GM23338 (cell line): ENCODE measurements around the gene MTHFD1L. TPM values are rescaled to one million over a fixed set of nuclear protein-coding genes. Genes with fewer than 3 reads are reported as not detected.

Experiments used
- ATAC-seq: fragments of 200-7000 bp; cut with Tn5 transposase; 3 replicates; pipeline ENCODE4 v1.9.1; 2020
- DNase-seq: peaks from one replicate; pipeline ENCODE4 v3.0.0-alpha.2; 2015; ENCODE audit warnings: low spot score
- H2AFZ ChIP-seq: fragments of 200-600 bp; sonication (generic); 2 replicates; pipeline ENCODE4 v1.8.0; 2016; ENCODE audit warnings: antibody characterized with exemption, mild to moderate bottlenecking, moderate library complexity
- H3F3A ChIP-seq: fragments of 200-600 bp; sonication (generic); replicated peaks from 2 replicates; pipeline ENCODE4 v1.8.0; 2017; ENCODE audit warnings: antibody characterized with exemption, mixed run types, low read depth
- H3K27ac ChIP-seq: fragments of 200-600 bp; sonication (generic); 2 replicates; pipeline ENCODE4 v1.6.1; 2016; ENCODE audit warnings: low read depth
- H3K27me3 ChIP-seq: fragments of 200-600 bp; sonication (generic); 2 replicates; pipeline ENCODE4 v1.8.0; 2016; ENCODE audit warnings: mild to moderate bottlenecking, mixed run types, moderate library complexity; ENCODE audit not compliant: insufficient read depth
- H3K36me3 ChIP-seq: fragments of 200-600 bp; sonication (generic); 2 replicates; pipeline ENCODE4 v1.8.0; 2016; ENCODE audit warnings: mild to moderate bottlenecking; ENCODE audit not compliant: insufficient read depth
- H3K4me1 ChIP-seq: fragments of 200-600 bp; sonication (generic); 2 replicates; pipeline ENCODE4 v1.8.0; 2016; ENCODE audit warnings: mild to moderate bottlenecking, moderate library complexity; ENCODE audit not compliant: insufficient read depth
- H3K4me2 ChIP-seq: fragments of 200-600 bp; sonication (generic); 2 replicates; pipeline ENCODE4 v1.7.1; 2017; ENCODE audit warnings: mixed run types
- H3K4me3 ChIP-seq: fragments of 200-600 bp; sonication (generic); 2 replicates; pipeline ENCODE4 v1.6.1; 2016; ENCODE audit warnings: mixed run types
- H3K79me2 ChIP-seq: fragments of 200-600 bp; sonication (generic); replicated peaks from 2 replicates; pipeline ENCODE4 v1.8.0; 2017; ENCODE audit warnings: mild to moderate bottlenecking; ENCODE audit not compliant: insufficient read depth
- H3K9me2 ChIP-seq: fragments of 200-600 bp; sonication (generic); 2 replicates; pipeline ENCODE4 v1.8.0; 2017; ENCODE audit not compliant: insufficient read depth
- H4K20me1 ChIP-seq: fragments of 200-600 bp; sonication (generic); replicated peaks from 2 replicates; pipeline ENCODE4 v1.8.0; 2017; ENCODE audit warnings: mild to moderate bottlenecking; ENCODE audit not compliant: insufficient read depth
- H3K27ac Mint-ChIP-seq: 2 replicates; pipeline ENCODE4 v1.8.0; 2020; ENCODE audit warnings: inconsistent platforms, mild to moderate bottlenecking, moderate library complexity, mixed read lengths
- H3K27me3 Mint-ChIP-seq: 3 replicates; pipeline ENCODE4 v1.8.0; 2022; ENCODE audit warnings: low read depth, mild to moderate bottlenecking, moderate library complexity, mixed read lengths, inconsistent platforms; ENCODE audit not compliant: insufficient read depth, poor library complexity
- H3K36me3 Mint-ChIP-seq: 3 replicates; pipeline ENCODE4 v1.8.0; 2021; ENCODE audit warnings: low read depth, mild to moderate bottlenecking, inconsistent platforms, moderate library complexity, mixed read lengths
- H3K4me1 Mint-ChIP-seq: 3 replicates; pipeline ENCODE4 v1.8.0; 2020; ENCODE audit warnings: mild to moderate bottlenecking, inconsistent platforms, mixed read lengths
- H3K4me3 Mint-ChIP-seq: 3 replicates; pipeline ENCODE4 v1.8.0; 2021; ENCODE audit warnings: moderate library complexity, mild to moderate bottlenecking, inconsistent platforms, mixed read lengths
- H3K9me3 Mint-ChIP-seq: 3 replicates; pipeline ENCODE4 v1.8.0; 2020; ENCODE audit warnings: moderate library complexity, mild to moderate bottlenecking, inconsistent platforms, mixed read lengths
- CREB1 ChIP-seq: fragments of 250-450 bp; sonication (Bioruptor Pico); IDR thresholded peaks from 2 replicates; pipeline ENCODE4 v1.5.0; 2020; ENCODE audit warnings: low read depth, mild to moderate bottlenecking, moderate library complexity
- EZH2phosphoT487 ChIP-seq: fragments of 200-600 bp; sonication (generic); IDR thresholded peaks from one replicate; pipeline ENCODE4 v1.8.1; 2018; ENCODE audit warnings: antibody characterized with exemption; ENCODE audit not compliant: unreplicated experiment
- JUNB ChIP-seq: IDR thresholded peaks from one replicate; pipeline ENCODE4 v1.6.1; 2016; ENCODE audit warnings: antibody characterized with exemption; ENCODE audit not compliant: unreplicated experiment
- POLR2AphosphoS5 ChIP-seq: IDR thresholded peaks from 2 replicates; pipeline ENCODE4 v1.6.1; 2016; ENCODE audit warnings: antibody characterized with exemption, low read depth
- STAT1 ChIP-seq: IDR thresholded peaks from one replicate; pipeline ENCODE4 v1.6.1; 2016; ENCODE audit warnings: antibody characterized with exemption; ENCODE audit not compliant: unreplicated experiment
- ZNF462 ChIP-seq: fragments of 250-450 bp; sonication (Bioruptor Pico); IDR thresholded peaks from 2 replicates; pipeline ENCODE4 v1.5.0; 2020; ENCODE audit warnings: mild to moderate bottlenecking, moderate library complexity
- polyA plus RNA-seq: library from polyadenylated mRNA; unstranded; fragments of >200 nt; fragmentation: Nextera tagmentation; extraction: Ambion mirVana; gene quantifications from 2 replicates; pipeline ENCODE4 v1.2.1, GENCODE V29; 2016
- total RNA-seq: library from RNA; depleted of rRNA; stranded (reverse); fragments of >200 nt; shearing (Covaris generic); gene quantifications from 2 replicates; pipeline ENCODE4 v1.2.3, GENCODE V29; 2014
- TF ChIP-seq, protein P1 (sequence below): IDR thresholded peaks from 2 replicates; pipeline ENCODE4 v1.6.1; 2016; ENCODE audit warnings: antibody characterized with exemption
- TF ChIP-seq, protein P2 (sequence below): IDR thresholded peaks from one replicate; pipeline ENCODE4 v1.6.1; 2018; ENCODE audit warnings: antibody characterized with exemption; ENCODE audit not compliant: unreplicated experiment

The MTHFD1L gene
- total and polyA plus RNA-seq, 2 experiments from 2014 or later = 53.2 to 66.8 TPM

DNA sequence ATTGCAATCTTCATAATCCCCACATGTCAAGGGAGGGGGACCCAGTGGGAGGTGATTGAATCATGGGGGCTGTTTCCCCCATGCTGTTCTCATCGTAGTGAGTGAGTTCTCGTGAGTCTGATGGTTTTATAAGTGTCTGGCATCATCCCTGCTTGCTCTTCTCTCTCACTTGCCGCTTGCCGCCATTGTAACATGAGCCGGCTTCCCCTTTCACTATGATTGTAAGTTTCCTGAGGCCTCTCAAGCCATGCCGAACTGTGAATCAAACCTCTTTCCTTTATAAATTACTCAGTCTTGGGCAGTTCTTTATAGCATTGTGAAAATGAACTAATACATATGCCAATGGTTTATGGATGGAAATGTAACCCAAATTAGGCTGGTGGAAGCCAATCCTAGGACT is 264.8 kb downstream of the MTHFD1L start:
- Histone ChIP-seq H4K20me1 (no peaks in the 10 kb centered on the region), H3K27ac (no peak overlapping the region), H2AFZ (peak overlapping the region; percentile 89; the same call in 1 of the 2 replicates), H3K36me3 (no peaks in the 10 kb centered on the region), H3K27me3 (no peaks in the 10 kb centered on the region), H3K4me3 (no peak overlapping the region), H3K4me1 (peaks cover 16% of the 10 kb centered on the region), H3K4me2 (0 out of 2 replicates have a peak overlapping the region, but pooled peaks have one; percentile 9), H3F3A (no peaks in the 10 kb centered on the region), H3K9me2 (peaks cover 6% of the 10 kb centered on the region; the same call in 1 of the 2 replicates), H3K79me2 (no peaks in the 10 kb centered on the region)
- TF ChIP-seq, protein P1, sequence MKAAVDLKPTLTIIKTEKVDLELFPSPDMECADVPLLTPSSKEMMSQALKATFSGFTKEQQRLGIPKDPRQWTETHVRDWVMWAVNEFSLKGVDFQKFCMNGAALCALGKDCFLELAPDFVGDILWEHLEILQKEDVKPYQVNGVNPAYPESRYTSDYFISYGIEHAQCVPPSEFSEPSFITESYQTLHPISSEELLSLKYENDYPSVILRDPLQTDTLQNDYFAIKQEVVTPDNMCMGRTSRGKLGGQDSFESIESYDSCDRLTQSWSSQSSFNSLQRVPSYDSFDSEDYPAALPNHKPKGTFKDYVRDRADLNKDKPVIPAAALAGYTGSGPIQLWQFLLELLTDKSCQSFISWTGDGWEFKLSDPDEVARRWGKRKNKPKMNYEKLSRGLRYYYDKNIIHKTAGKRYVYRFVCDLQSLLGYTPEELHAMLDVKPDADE = no peak
- TF ChIP-seq JUNB (no peak), POLR2AphosphoS5 (no peak), CREB1 (CRISPR knock-in tag) (no peak)
- no peak overlapping the region for H3K27ac Mint-ChIP-seq
- peaks cover 11% of the 10 kb centered on the region for H3K9me3 Mint-ChIP-seq
- ATAC-seq (no peak), DNase-seq (no peak)
- peaks cover 4% of the 10 kb centered on the region for H3K27me3 Mint-ChIP-seq
- H3K4me1 Mint-ChIP-seq = peaks cover 25% of the 10 kb centered on the region; the same call in 2 of the 3 replicates
- H3K36me3 Mint-ChIP-seq = peaks cover 7% of the 10 kb centered on the region
- no peak overlapping the region for H3K4me3 Mint-ChIP-seq

- H3K4me1 Mint-ChIP-seq = peaks cover 25% of the 10 kb centered on the region; the same call in 2 of the 3 replicates
- H3K27ac Mint-ChIP-seq = no peak overlapping the region
- Histone ChIP-seq H3K27ac (no peak overlapping the region), H3K4me3 (no peak overlapping the region), H3K4me1 (peaks cover 16% of the 10 kb centered on the region), H3K4me2 (no peak overlapping the region), H2AFZ (no peak overlapping the region), H3K79me2 (no peaks in the 10 kb centered on the region), H3F3A (no peaks in the 10 kb centered on the region), H3K9me2 (peaks cover 6% of the 10 kb centered on the region; the same call in 1 of the 2 replicates), H3K27me3 (no peaks in the 10 kb centered on the region), H4K20me1 (no peaks in the 10 kb centered on the region), H3K36me3 (no peaks in the 10 kb centered on the region)
- no peak overlapping the region for H3K4me3 Mint-ChIP-seq
- peaks cover 11% of the 10 kb centered on the region for H3K9me3 Mint-ChIP-seq
- ATAC-seq (no peak), DNase-seq (no peak)
- H3K27me3 Mint-ChIP-seq = peaks cover 4% of the 10 kb centered on the region
- peaks cover 7% of the 10 kb centered on the region for H3K36me3 Mint-ChIP-seq
- TF ChIP-seq JUNB (no peak), EZH2phosphoT487 (no peak), ZNF462 (CRISPR knock-in tag) (no peak), STAT1 (no peak), POLR2AphosphoS5 (no peak)
- TF ChIP-seq, protein P2, sequence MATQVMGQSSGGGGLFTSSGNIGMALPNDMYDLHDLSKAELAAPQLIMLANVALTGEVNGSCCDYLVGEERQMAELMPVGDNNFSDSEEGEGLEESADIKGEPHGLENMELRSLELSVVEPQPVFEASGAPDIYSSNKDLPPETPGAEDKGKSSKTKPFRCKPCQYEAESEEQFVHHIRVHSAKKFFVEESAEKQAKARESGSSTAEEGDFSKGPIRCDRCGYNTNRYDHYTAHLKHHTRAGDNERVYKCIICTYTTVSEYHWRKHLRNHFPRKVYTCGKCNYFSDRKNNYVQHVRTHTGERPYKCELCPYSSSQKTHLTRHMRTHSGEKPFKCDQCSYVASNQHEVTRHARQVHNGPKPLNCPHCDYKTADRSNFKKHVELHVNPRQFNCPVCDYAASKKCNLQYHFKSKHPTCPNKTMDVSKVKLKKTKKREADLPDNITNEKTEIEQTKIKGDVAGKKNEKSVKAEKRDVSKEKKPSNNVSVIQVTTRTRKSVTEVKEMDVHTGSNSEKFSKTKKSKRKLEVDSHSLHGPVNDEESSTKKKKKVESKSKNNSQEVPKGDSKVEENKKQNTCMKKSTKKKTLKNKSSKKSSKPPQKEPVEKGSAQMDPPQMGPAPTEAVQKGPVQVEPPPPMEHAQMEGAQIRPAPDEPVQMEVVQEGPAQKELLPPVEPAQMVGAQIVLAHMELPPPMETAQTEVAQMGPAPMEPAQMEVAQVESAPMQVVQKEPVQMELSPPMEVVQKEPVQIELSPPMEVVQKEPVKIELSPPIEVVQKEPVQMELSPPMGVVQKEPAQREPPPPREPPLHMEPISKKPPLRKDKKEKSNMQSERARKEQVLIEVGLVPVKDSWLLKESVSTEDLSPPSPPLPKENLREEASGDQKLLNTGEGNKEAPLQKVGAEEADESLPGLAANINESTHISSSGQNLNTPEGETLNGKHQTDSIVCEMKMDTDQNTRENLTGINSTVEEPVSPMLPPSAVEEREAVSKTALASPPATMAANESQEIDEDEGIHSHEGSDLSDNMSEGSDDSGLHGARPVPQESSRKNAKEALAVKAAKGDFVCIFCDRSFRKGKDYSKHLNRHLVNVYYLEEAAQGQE = no peak
- TF ChIP-seq, protein P1 = no peak
Measured at GRCh38 chr6:151131324-151132007, 266.0 kb downstream of the MTHFD1L start.
